GM12891 (cell line): Measurements from ENCODE around the gene PAPSS2.

Source experiments
- POLR2A ChIP-seq: IDR thresholded peaks from 2 replicates; pipeline ENCODE4 v1.6.1; 2011; ENCODE audit warnings: low read depth, low read length, control low read depth
- POLR2AphosphoS5 ChIP-seq: IDR thresholded peaks from 2 replicates; pipeline ENCODE4 v1.6.1; 2011; ENCODE audit warnings: low read depth, low read length, control low read depth

GRCh38 chr10:87615856-87616255 is 43.8 kb upstream of the PAPSS2 start:
- no peak for TF ChIP-seq POLR2A
- TF ChIP-seq POLR2AphosphoS5 = no peak
